Neural cell (in vitro differentiated cells): ENCODE results near the gene HUS1B.

Experiments
- EP300 ChIP-seq: fragments of 450-650 bp; conservative IDR thresholded peaks from 2 replicates; pipeline ENCODE4 v1.6.1; 2014; ENCODE audit warnings: antibody characterized with exemption, mild to moderate bottlenecking, moderate library complexity; ENCODE audit not compliant: poor library complexity, severe bottlenecking
- EZH2 ChIP-seq: fragments of 200-600, 300-800 bp; shearing (Covaris generic), sonication (generic); IDR thresholded peaks from 2 replicates; pipeline ENCODE4 v1.6.1; 2014; ENCODE audit warnings: antibody characterized with exemption, low read length, borderline replicate concordance, mild to moderate bottlenecking; ENCODE audit not compliant: insufficient read depth, poor library complexity, severe bottlenecking
- MXI1 ChIP-seq: fragments of 450-650 bp; conservative IDR thresholded peaks from 2 replicates; pipeline ENCODE4 v1.6.1; 2014; ENCODE audit warnings: antibody characterized with exemption, mild to moderate bottlenecking; ENCODE audit not compliant: poor library complexity, severe bottlenecking
- POLR2AphosphoS5 ChIP-seq: IDR thresholded peaks from 2 replicates; pipeline ENCODE4 v1.6.1; 2012
- RAD21 ChIP-seq: fragments of 450-650 bp; conservative IDR thresholded peaks from 2 replicates; pipeline ENCODE4 v1.6.1; 2014; ENCODE audit warnings: antibody characterized with exemption, mild to moderate bottlenecking, moderate library complexity
- TAF1 ChIP-seq: IDR thresholded peaks from 2 replicates; pipeline ENCODE4 v1.6.1; 2012; ENCODE audit warnings: low read depth
- TF ChIP-seq, protein P1 (sequence below): fragments of 450-650 bp; IDR thresholded peaks from 2 replicates; pipeline ENCODE4 v1.5.1; 2014; ENCODE audit warnings: antibody characterized with exemption, mild to moderate bottlenecking, moderate library complexity; ENCODE audit not compliant: poor library complexity, severe bottlenecking

DNA sequence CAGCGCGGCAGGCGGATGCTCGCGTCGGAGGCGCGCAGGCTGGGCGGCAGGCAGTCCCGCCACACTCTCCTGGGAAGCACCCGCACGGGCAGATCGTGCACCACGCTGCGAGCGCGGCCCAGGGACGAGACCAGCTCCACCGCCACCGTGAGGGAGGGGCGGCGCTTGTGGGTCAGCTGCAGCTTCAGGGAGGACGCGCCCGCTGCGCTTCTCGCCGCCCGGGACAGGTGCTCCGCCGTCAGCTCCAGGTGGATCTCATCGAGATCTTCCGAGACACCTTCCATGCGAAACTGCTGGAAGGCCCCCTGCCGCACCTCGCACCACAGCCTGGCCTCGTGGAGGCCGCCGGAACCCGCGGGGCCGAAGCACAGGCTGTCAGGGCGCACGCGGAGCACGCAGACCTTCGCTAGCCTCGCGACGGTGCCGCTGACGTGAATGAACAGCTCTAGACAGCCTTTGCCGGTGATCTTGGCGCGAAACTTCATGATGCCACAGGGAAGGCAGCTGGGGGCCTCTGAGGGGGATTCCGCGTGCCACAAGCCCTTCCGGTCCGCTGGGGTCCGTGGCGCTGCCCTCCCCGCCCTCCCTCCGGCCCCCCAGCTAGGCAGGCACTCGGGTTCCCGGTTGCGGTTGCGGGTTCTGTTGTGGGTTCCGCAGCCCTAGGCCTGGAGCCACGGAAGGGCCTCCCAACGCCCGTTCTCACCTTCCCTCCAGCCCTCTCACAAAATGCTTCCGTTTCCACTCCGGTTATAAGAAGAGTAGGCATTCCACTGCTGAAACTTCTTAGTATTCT is at the start of gene HUS1B:
- TF ChIP-seq TAF1 (no peak), EZH2 (no peak), EP300 (no peak), RAD21 (no peak), MXI1 (no peak), POLR2AphosphoS5 (no peak)
- TF ChIP-seq, protein P1, sequence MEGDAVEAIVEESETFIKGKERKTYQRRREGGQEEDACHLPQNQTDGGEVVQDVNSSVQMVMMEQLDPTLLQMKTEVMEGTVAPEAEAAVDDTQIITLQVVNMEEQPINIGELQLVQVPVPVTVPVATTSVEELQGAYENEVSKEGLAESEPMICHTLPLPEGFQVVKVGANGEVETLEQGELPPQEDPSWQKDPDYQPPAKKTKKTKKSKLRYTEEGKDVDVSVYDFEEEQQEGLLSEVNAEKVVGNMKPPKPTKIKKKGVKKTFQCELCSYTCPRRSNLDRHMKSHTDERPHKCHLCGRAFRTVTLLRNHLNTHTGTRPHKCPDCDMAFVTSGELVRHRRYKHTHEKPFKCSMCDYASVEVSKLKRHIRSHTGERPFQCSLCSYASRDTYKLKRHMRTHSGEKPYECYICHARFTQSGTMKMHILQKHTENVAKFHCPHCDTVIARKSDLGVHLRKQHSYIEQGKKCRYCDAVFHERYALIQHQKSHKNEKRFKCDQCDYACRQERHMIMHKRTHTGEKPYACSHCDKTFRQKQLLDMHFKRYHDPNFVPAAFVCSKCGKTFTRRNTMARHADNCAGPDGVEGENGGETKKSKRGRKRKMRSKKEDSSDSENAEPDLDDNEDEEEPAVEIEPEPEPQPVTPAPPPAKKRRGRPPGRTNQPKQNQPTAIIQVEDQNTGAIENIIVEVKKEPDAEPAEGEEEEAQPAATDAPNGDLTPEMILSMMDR: no peak
